ENCODE data around the gene ABR. TPM values are rescaled to one million over a fixed set of nuclear protein-coding genes. Genes with fewer than 3 reads are reported as not detected.
"Not testable (repeated sequence)": the region's sequence is repeated elsewhere in the genome, so short reads cannot be mapped to it uniquely, and the experiment has no call there.

ABR gene
- total RNA-seq, 1 donor from 2014 or later: 147 TPM

DNA sequence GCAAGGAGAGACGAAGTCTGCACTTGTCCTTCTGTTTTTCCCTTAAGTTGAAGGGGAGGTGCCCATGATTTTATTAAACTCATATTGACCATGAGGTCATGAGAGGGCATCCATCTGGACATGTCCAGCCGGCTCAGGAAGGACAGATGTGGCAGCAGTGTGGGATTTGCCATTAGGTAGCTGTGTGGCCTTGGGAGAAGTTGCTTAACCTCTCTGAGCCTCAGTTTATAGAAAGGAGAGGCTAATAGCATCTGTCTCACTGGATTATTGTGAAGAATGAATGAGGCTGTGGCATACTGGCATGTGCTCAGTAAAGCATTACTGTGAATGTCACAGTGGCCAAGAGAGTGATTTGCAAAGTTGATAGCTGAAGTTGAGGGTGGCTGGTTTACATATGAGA, 181.7 kb downstream of the ABR start:
- no peak for ATAC-seq
- DNase-seq (ENCODE audit: missing footprints): no peak
- intact Hi-C loops (cut with DNase I): loop anchor here (2.0 to 5.0 kb wide), 2 partner anchors 59 to 856 kb away; a partner anchor contains a TSS

DNA sequence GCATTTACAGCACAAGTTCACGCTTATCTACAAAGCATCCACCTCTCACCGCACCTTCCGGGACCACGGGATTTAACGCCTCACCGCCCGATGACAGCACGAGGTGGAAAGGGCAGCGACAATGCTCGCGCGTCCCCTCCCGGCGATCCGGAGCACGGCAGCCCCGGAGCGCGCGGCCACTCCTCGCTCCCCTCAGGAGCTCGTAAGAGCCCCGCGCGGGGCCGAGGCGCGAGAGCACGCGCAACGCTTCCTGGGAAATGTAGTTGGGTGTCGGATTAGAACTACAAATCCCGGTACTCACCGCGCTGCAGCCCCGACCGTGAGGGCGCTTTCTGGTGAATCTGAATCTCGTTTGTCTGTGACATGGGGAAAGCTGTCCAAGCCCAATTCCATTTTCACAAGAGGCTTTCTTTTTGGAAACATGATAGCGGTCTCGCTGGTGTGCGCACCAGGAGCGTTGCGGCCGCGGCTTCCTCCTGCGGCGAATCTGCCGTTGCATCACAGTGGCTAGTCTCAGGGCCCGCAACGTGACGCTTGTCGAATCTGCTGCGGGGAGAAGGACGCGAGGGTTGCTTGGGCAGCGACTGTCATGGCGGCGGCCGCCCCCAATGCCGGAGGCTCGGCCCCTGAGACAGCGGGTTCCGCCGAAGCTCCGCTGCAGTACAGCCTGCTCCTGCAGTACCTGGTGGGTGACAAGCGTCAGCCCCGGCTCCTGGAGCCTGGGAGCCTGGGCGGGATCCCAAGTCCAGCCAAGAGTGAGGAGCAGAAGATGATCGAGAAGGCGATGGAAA, 183.0 kb downstream of the ABR start, which contains the start of gene TIMM22:
TSS of gene TIMM22 (plus strand) at position 576 of the 791 bp plus-strand sequence. CDS start at position 590, 14 bp downstream.
- intact Hi-C loops (cut with DNase I): loop anchor here (5.0 kb wide), 1 partner anchor 854 kb away; a partner anchor contains a TSS
- DNase-seq (ENCODE audit: missing footprints): peak; percentile 96

DNA sequence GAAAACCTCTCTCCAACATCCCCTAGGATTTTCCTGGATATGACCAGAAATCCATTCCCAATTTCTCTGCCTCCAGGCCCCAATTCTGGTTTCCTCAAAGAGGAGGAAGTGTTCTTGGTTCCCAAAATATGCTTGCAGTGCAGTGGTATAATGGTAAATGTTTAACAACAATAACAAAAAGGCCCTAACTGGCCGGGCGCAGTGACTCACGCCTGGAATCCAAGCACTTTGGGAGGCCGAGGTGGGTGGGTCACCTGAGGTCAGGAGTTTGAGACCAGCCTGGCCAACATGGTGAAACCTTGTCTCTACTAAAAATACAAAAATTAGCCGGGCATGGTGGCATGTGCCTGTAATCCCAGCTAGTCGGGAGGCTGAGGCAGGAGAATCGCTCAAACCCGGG, 184.5 kb downstream of the ABR start:
- not testable (repeated sequence) for DNase-seq (ENCODE audit: missing footprints); ATAC-seq
- intact Hi-C loops (cut with DNase I): loop anchor here (5.0 kb wide), 1 partner anchor 853 kb away; a partner anchor contains a TSS

More for the DNA sequence above, 183.0 kb downstream of the ABR start, which contains the start of gene TIMM22:
- peak; percentile 96 for ATAC-seq

DNA sequence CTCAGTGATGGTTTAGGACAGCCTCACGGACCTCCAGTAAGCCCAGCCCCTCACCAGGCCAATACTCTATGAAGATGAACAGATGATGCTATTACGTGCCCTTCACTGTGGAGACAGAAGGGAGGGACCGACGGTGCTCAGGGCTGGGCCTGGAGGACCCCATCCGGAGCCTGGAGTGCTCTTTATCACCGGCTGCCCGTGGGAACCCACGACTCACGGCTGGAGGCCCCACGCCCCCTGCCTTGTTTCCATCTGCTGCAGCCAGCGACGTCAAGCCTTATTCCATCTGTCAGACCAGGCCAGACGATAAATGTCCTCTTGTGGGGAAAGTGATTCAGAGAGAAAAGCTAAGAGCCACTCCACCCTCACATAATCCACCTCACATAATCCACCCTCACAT, 186.8 kb downstream of the ABR start:
- DNase-seq (ENCODE audit: missing footprints) (no peak), ATAC-seq (no peak)
- intact Hi-C loops (cut with DNase I): no loop called here

DNA sequence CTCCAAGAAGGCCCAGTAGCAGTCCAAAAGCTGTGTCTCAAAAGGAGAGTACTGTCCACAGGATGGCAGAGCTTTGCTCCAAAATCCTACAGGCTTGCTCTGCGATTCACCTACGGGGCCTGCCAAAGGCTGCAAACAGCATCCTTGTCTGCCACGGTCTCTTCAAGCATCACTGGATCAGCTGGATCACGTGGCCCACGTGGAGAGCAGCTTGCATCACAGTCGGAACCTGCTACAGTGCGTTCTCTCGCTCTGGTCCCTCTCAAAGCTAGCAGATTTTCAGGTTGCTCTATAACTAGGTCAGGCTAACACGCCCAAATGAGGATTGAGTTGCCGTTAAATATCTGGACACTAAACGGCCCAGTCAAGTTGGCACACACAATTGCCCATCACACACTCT, 191.2 kb downstream of the ABR start:
- DNase-seq (ENCODE audit: missing footprints) (no peak), ATAC-seq (no peak)
- intact Hi-C loops (cut with DNase I): no loop called here

DNA sequence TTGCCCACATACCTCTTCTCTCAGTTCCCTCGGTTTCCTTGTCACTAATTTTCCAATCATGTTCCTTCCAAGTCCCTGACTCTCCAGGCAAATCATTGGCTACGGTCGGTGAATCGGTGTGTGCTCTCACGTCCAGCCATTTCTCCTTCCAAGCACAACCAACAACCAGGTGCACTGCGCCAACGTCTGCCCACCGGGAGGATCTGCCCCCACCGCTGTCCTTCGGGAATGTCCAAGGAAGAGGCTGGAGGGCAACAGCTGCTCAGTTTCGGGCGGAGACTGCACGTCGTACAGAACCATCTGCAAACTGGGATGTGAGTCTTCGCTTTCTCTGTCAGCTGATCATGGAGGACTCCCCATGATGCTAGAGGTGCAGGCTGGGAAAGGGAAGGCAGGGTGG, 191.8 kb downstream of the ABR start:
- ATAC-seq: no peak
- DNase-seq (ENCODE audit: missing footprints): no peak

DNA sequence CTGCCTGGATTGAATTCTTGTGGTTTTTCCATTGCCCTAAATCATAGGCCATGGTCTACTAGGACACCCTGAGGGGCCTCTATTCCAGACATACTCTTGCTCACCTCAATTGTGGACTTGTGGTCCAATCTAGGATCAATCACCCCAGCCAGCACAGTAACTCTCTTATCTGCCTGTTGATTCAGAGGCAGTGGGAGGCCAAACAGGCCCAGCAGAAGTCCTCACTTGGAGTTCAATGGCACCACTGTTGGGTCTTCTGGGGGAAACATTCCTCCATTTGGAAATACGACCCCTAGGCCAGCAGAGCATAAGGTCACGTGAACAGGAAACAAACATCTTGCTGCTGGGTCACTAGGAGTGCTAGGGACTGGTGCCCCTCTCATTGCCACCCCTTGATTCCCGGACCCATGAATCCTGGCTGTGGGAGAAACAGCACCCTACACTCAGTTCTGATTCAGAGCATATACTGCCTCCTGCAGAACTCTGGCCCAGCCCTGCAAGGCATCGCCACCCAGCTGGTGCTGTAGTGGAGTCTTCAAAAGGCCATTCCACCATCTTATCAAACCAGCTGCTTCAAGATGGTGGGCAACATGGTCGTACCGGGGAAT, 193.4 kb downstream of the ABR start:
- intact Hi-C loops (cut with DNase I): no loop called here
- DNase-seq (ENCODE audit: missing footprints): no peak
- no peak for ATAC-seq

More for the DNA sequence above, 191.8 kb downstream of the ABR start:
- intact Hi-C loops (cut with DNase I): no loop called here

DNA sequence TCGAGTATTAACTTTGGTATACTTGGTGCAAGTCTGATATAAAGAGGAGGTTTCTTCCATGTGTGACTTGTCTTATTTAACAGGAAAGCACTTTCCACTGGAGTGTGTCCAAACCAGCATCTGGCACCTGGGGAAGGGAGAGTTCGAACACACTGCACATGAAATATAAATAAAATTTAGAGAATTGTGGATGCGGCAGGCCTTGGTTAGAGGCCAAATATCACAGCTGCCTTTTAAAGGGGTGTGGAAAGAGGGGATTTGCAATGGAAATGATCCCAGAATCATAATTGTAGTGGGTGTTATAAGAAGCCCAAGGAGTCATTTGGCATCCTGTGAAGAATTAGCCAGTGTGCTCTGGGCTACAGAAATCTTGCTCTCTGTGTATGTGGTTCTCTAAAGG, 195.9 kb downstream of the ABR start:
- DNase-seq (ENCODE audit: missing footprints) (no peak), ATAC-seq (no peak)
- intact Hi-C loops (cut with DNase I): no loop called here

DNA sequence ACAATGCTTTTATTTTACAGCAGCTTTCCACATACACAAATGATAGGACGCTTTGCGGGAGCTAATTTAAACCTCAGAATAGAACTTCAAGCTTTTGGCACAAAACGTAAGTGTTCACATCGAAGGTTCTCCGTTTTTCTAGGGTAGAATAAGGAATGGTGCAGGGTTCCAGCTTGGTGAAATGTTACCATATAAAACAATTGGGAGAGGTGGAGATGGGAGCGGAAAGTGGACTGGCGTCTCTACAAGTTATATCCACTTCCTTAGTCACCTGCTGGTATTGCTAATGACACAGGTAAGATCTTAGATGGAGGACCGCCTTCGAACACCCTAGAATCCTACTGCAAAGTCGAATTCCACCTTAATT, 198.5 kb downstream of the ABR start:
- no peak for ATAC-seq
- intact Hi-C loops (cut with DNase I): loop anchor here (1.0 to 2.0 kb wide), 2 partner anchors 186 to 570 kb away; a partner anchor contains a TSS
- no peak for DNase-seq (ENCODE audit: missing footprints)

DNA sequence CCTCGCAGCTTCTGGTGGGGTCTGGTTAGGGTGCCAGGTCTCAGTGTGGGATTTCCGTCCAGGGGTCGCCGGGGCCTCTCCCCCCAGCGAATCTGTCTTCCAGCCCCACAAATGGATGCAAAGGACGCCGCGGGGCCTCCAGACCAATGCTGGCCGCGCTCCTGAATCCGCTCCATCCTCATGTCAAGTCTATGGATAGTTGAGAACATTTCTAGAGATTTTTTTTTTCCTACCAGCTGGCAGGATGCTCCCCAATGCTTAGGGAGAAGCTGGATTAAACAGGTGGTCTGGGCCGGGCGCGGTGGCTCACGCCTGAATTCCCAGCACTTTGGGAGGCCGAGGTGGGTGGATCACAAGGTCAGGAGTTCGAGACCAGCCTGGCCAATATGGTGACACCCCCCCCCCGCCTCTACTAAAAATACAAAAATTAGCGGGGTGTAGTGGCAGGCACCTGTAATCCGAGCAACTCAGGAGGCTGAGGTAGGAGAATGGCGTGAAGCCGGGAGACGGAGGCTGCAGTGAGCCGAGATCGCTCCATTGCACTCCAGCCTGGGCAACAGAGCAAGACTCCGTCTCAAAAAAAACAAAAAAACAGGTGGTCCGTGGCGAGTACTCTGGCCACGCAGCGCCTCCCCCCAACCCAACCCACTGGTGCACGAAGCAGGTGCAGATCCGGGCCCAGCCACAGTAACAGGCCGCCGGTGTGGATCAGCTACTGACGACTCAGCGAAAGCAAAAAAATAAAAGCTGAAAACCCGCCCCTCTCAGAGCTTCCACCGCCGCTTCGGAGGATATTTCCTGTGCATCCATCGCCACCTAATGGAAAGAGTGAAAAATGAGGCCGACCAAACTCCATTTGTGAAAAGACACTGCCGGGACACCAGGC, 199.1 kb downstream of the ABR start:
- peak; percentile 82 for DNase-seq (ENCODE audit: missing footprints)
- peak; percentile 68 for ATAC-seq
- intact Hi-C loops (cut with DNase I): loop anchor here (1.0 to 2.0 kb wide), 2 partner anchors 185 to 570 kb away; a partner anchor contains a TSS

DNA sequence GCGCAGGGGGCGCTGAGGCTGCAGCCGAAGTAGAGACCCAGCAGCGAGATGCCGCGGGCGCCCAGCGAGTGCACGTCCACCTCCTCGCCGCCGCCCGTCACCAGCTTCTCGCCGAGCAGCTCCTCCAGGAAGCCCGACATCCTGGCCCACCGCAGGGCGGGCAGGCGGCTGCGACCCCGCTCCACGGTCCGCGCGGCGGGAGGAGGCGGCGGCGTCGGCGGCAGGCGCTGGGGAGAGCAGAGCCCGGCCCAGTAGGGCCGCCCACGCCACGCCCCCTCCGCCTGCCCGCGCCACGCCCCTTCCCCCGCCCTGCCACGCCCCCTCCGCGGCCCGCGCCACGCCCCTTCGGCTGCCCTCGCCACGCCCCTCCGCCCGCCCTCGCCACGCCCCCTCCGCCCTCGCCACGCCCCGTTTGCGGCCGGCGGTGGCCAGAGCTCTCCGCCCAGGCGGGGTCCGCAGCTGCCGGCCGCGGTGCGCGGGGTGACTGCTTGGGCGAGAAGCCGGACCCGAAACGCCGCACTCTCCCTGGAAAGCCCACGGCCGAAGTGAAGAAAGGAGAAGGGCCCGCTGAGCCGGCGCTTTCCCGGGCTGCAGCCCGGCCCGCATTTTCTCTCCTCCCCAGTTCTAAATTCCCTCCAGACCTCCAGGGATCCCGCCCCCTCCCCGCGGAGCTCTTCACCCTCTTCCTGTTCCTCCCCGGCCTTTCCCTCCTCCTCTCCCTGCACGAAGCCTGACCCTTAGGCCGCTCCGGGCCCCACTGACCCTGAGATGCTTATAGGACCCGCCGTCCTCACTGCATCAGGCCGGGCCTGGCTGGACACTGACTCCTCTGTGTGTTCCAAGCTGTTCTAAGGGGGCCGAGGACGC, 200.0 kb downstream of the ABR start, which contains the start of gene NXN:
TSS of gene NXN (minus strand) at position 238 of the 867 bp plus-strand sequence.
- intact Hi-C loops (cut with DNase I): loop anchor here (2.0 to 5.0 kb wide), 3 partner anchors 62 to 569 kb away; a partner anchor contains a TSS
- DNase-seq (ENCODE audit: missing footprints): peak; percentile 94
- peak; percentile 96 for ATAC-seq

DNA sequence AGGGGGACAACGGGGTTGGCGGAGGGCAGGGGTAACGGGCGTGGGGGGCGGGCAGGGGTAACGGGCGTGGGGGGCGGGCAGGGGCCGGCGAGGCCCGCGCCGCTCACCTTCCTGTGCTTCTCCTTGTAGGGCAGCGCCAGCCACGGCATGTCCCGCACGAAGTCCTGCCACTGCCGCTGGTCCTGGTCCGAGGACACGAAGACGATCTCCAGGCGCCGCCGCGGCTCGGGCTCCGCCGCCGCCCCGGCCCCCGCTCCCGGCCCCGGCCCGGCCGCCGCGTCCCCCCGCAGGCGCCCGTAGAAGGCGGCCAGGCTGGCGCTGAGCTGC, 200.6 kb downstream of the ABR start:
- ATAC-seq (peak; percentile 45), DNase-seq (ENCODE audit: missing footprints) (no peak)
- intact Hi-C loops (cut with DNase I): loop anchor here (2.0 to 5.0 kb wide), 2 partner anchors 62 to 98 kb away; no protein-coding TSS in a partner anchor

DNA sequence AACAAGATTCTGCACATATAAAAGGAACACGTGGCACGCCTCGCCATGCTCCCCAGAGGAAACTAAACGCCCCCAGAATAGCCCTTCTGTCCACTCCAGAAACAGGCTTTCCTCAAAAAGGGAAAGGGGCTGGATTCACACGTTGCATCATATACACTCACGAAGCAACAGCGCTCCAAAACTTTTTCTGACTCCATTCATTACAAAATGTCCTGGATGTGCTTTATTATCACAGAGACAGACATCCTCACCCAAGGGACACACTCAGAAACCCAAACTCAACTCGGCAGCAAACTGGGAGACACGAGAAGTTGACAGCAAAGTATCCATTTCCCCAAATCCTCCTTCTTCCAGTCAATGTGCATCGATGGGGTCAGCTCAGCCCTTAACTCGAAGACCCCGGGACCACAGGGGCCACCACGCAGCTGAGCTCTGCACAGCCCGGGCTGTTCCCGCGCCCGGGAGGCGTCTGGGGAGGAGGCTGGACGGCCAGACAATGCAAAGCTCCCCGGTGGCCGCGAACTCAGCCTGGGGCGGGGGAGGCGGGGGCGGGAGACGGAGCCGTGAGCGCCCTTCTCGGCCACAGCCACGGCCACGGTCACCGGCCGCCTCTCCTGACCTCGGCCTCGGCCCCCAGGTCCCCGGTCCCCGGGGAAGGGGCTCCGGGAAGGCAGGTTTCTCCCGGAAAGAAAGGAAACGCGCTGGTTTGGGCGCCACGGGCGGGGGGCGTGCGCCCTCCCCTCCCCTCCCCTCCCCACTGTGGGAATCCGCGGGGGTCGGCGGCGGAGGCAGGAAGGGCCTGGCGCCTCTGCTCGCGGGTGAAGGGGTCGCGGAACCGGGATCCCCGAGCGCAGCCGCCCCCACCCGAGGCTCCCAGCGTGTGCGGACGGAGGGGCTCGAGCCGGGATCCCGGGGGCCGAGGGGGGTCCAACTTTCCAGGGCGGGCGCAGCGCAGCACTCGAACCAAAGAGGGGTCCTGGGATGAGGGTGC, 201.4 kb downstream of the ABR start:
- intact Hi-C loops (cut with DNase I): loop anchor here (2.0 to 5.0 kb wide), 2 partner anchors 61 to 98 kb away; no protein-coding TSS in a partner anchor
- DNase-seq (ENCODE audit: missing footprints) (no peak), ATAC-seq (no peak)

DNA sequence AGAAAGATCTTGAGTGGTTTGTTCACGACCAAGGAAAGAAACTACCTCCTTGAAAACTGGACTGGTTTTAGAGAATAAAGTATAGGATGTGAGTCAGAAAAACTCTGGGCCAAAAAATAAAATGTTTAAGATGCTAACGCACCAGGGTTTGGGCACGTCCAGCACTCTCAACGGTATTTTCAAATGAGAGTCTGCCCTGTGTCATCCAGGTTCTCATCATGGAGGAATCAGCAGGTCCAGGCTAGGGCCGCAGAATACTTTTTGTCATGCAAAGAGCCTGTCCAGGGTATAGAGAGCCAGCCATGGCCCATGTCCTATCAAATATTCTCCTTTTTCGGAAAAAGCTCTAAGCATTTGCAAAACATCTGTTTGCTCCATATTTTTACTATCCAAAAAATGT, 202.6 kb downstream of the ABR start:
- DNase-seq (ENCODE audit: missing footprints): no peak
- ATAC-seq: no peak
- intact Hi-C loops (cut with DNase I): loop anchor here (5.0 kb wide), 1 partner anchor 60 kb away; no protein-coding TSS in a partner anchor

DNA sequence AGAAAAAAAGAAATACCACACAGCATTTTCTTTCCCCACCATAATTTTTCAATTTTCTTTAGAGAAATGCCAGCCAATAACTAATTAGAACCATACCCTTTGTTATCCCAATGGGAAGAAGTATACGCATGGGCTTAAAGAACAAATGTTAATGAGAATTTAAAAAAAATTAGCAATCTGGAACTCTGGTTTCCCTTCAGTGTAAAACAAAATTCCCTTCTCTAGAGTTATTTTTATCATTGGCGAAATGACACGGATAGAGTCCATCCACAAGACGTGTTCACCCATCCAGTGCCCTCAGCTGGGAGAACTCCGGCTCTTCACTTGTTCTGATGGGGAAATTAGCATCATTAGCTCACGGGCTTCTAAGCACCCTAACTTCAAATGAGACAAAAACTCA, 203.5 kb downstream of the ABR start:
- no peak for ATAC-seq
- DNase-seq (ENCODE audit: missing footprints): no peak
- intact Hi-C loops (cut with DNase I): loop anchor here (5.0 kb wide), 1 partner anchor 59 kb away; no protein-coding TSS in a partner anchor

DNA sequence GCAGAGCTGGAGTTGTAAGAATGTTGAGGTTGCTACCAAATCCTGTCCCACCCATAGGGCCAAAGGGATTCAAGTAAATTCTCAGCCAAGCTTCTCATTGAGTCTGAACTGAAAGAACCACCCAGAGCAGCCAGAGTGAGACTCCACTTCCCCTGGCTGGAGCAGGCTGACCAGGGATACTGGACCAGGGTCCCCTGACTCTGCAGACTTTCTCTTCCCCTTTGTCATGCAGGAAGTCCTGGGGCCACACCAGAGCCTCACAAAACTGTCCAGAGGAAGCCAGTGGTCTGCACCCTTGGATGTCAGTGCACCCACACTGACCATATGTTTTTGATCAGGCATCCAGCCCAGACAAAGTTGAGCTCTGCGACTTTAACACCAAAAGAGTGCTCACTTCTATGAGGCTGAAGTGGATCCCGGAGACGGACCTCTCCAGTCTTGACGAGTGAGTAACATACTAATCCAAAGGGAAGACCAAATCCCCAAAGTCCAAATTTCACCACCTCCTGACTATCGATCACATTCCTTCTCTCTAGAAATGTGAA, 204.3 kb downstream of the ABR start:
- DNase-seq (ENCODE audit: missing footprints): no peak
- intact Hi-C loops (cut with DNase I): loop anchor here (5.0 kb wide), 1 partner anchor 58 kb away; no protein-coding TSS in a partner anchor
- no peak for ATAC-seq
